ENCODE results near the gene LRCH4. TPM values are rescaled to one million over a fixed set of nuclear protein-coding genes. Genes with fewer than 3 reads are reported as not detected.

The LRCH4 gene
- total and polyA plus RNA-seq, 9 of the 15 experiments (the other 6 are each of a cell fraction or from before 2014, with no cell fraction given) = 0.06 to 63.3 (median 15.0) TPM

GRCh38 chr7:100575206-100575631 lies 10.7 kb downstream of the LRCH4 start (continued):
- TF ChIP-seq MGA (IDR thresholded peaks at IDR 0.05) (no peak), E2F4 (CRISPR knock-in tag; IDR thresholded peaks at IDR 0.05; ENCODE audit: low read depth) (no peak)

Data from K562 (cell line).